Ascending aorta (tissue), 2 donors: Measurements from ENCODE around the gene SPACA9. TPM values are rescaled to one million over a fixed set of nuclear protein-coding genes. Genes with fewer than 3 reads are reported as not detected.

Experiments
- DNase-seq, 2 donors: peaks; one replicate each; pipeline ENCODE4 v3.0.0-alpha.2; 2019; ENCODE audit warnings: low spot score in 2 of 2
- H3K27ac ChIP-seq, 2 donors: fragments of 200-600 bp; sonication (generic); one replicate each; pipeline ENCODE4 v1.5.1; 2016 to 2017; ENCODE audit warnings: mild to moderate bottlenecking in 1 of 2
- H3K27me3 ChIP-seq: fragments of 200-600 bp; sonication (generic); one replicate; pipeline ENCODE4 v1.5.1; 2017
- H3K36me3 ChIP-seq, 2 donors: fragments of 200-600 bp; sonication (generic); one replicate each; pipeline ENCODE4 v1.5.1; 2016
- H3K4me1 ChIP-seq, 2 donors: fragments of 200-600 bp; sonication (generic); one replicate each; pipeline ENCODE4 v1.5.1; 2016 to 2017; ENCODE audit warnings: mild to moderate bottlenecking in 1 of 2
- H3K4me3 ChIP-seq, 2 donors: fragments of 200-600 bp; sonication (generic); one replicate each; pipeline ENCODE4 v1.5.1; 2016 to 2017; ENCODE audit warnings: mild to moderate bottlenecking in 1 of 2
- H3K9me3 ChIP-seq, 2 donors: fragments of 200-600 bp; sonication (generic); one replicate each; pipeline ENCODE4 v1.5.1; 2016
- intact Hi-C: fragments of 100-400 bp; cut with DNase I; formaldehyde crosslinking; loops from one replicate; pipeline ENCODE4 v1.15.1; 2023
- total RNA-seq: library from RNA; depleted of rRNA; stranded (reverse); fragments of >200 nt; gene quantifications from one replicate; pipeline ENCODE4 v1.1.0, GENCODE V29; 2016
- TF ChIP-seq, protein P1 (sequence below), 3 experiments: fragments of 200-600 bp in 2 of 3; fragments of 450-650 bp in 1 of 3; sonication (generic) in 2 of 3; IDR thresholded peaks; one replicate each; pipeline ENCODE4 v1.5.1; 2016 to 2019; ENCODE audit warnings: antibody characterized with exemption in 3 of 3, mild to moderate bottlenecking in 1 of 3, moderate library complexity in 1 of 3

SPACA9 gene
- total RNA-seq, 1 donor from 2014 or later = 5.9 TPM

DNA sequence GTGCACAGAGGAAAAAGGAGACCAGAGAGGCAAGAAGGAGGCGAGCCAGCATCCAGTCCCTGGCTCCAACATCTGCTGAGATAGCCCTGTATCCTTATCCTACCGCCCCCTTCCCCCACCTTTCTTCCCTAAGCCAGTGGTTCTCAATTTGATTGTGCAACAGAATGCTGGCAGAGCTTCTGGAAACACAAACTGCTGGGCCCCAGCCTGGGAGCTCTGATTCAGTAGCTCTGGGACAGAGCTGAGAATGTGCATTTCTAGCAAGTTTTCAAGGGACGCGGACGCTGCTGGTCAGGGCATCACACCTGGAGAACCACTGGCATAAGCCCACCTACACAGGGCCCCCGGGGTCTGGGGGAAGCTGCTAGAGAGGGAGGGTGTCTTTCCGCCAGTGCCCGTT is 21.7 kb upstream of the SPACA9 start:
- H3K9me3 ChIP-seq = no peaks in the 10 kb centered on the region
- no peaks in the 10 kb centered on the region for H3K36me3 ChIP-seq
- H3K27me3 ChIP-seq = no peaks in the 10 kb centered on the region
- no peak for DNase-seq
- no peaks in the 10 kb centered on the region for H3K4me1 ChIP-seq
- no peak overlapping the region for H3K4me3 ChIP-seq
- intact Hi-C loops = no loop called here
- TF ChIP-seq, protein P1, sequence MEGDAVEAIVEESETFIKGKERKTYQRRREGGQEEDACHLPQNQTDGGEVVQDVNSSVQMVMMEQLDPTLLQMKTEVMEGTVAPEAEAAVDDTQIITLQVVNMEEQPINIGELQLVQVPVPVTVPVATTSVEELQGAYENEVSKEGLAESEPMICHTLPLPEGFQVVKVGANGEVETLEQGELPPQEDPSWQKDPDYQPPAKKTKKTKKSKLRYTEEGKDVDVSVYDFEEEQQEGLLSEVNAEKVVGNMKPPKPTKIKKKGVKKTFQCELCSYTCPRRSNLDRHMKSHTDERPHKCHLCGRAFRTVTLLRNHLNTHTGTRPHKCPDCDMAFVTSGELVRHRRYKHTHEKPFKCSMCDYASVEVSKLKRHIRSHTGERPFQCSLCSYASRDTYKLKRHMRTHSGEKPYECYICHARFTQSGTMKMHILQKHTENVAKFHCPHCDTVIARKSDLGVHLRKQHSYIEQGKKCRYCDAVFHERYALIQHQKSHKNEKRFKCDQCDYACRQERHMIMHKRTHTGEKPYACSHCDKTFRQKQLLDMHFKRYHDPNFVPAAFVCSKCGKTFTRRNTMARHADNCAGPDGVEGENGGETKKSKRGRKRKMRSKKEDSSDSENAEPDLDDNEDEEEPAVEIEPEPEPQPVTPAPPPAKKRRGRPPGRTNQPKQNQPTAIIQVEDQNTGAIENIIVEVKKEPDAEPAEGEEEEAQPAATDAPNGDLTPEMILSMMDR (IDR thresholded peaks at IDR 0.05) = no peak
- no peak overlapping the region for H3K27ac ChIP-seq

DNA sequence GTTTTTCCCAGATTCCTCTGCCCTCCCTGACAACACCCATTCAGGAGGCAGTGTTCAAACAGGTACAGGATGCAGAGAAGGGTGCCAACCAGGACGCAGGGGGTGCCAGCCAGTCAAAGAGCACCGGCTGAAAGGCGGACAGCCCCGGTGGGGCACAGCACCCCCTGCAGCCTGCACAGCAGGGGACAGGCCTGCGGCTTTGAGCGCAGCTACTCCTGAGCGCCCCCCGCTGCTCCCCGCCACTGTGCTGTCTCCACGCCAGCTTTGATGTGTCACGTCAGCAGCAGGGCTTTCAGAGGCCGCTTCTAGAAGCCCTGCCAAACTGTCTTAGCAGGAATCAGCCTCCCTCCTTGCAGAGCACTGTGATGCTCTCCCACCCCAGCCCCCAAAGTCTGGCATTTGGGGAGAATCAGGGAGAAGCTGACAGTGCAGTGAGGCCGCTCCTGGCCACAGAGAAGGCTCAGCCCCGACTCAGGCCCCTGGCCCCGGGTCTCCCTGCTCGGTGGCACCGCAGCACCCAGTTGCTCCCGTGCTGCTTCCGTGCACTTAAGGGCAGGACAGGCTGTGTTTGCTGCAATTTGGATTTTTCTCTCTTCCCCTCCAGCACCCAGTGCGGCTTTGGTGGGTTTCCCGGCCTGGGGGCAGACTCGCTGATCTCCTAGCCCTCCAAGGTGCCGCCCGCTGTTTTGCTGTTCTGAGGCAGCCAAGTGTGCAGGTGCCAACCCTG is 20.9 kb upstream of the SPACA9 start:
- no peaks in the 10 kb centered on the region for H3K36me3 ChIP-seq
- no peak overlapping the region for H3K4me3 ChIP-seq
- no peaks in the 10 kb centered on the region for H3K9me3 ChIP-seq
- no peak for DNase-seq
- H3K27me3 ChIP-seq = no peaks in the 10 kb centered on the region
- H3K27ac ChIP-seq = no peak overlapping the region
- intact Hi-C loops = no loop called here
- no peaks in the 10 kb centered on the region for H3K4me1 ChIP-seq
- TF ChIP-seq, protein P1 (IDR thresholded peaks at IDR 0.05) = no peak

DNA sequence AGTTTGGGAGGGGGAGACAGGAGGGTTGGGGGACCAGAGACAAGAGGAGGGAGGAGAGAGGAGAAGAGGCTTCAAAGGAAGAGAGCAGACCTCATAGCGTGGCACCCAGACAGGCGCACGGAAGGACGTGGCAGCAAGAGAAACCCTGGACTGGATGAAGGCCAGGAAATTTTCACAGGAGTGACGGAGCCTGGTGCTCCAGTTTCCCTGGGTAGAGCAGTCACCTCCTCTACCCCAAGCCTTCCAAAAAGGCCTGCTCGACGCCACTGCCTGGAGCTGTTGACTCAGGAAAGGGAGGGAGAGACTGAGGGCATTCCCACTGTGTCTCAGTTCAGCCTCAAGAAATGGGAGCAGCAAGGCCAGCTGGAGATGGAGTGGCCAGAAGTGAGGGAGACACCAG is 19.9 kb upstream of the SPACA9 start:
- no peak for DNase-seq
- Histone ChIP-seq H3K9me3 (no peaks in the 10 kb centered on the region), H3K4me3 (no peak overlapping the region), H3K4me1 (no peaks in the 10 kb centered on the region), H3K27ac (no peak overlapping the region), H3K36me3 (no peaks in the 10 kb centered on the region), H3K27me3 (no peaks in the 10 kb centered on the region)
- TF ChIP-seq, protein P1 (IDR thresholded peaks at IDR 0.05) = no peak
- intact Hi-C loops = no loop called here

DNA sequence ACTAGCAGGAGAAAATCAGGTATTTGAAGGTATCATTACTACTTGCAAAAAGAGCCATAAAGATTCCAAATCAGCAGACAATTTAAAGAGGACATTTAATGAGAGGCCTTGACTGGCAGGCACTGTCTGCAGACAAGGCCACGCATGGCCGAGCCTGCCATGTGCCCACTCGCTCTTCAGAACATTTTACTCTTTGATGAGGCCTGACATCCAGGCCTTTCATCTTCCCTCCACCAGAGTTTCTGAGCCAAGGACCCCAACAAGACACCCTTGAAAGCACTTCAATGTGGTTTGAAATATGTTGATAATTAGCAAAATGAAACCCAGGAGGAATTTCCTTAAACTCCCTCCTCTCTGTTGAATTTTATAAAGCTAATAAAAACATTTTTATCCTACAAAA is 17.0 kb upstream of the SPACA9 start:
- TF ChIP-seq, protein P1 (IDR thresholded peaks at IDR 0.05) = no peak
- no peaks in the 10 kb centered on the region for H3K36me3 ChIP-seq
- intact Hi-C loops = no loop called here

DNA sequence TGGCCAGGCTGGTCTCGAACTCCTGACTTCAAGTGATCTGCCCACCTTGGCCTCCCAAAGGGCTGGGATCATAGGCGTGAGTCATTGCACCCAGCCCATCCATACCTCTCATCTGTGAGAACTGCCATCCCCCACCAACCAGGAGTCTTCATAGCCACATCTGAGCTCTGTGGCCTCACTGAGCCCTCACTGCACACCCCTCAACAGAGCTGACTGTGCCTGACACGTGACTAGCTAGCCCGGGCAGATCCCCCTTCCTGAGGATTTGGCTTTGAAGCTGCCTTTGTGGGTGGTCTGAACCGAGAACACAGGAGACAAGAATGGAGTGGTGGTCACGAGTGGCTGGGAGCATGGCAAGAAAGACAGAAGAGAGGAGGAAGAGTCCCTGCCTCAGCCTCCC is 16.2 kb upstream of the SPACA9 start:
- TF ChIP-seq, protein P1 (IDR thresholded peaks at IDR 0.05) = no peak
- Histone ChIP-seq H3K4me3 (no peak overlapping the region), H3K27me3 (no peaks in the 10 kb centered on the region), H3K4me1 (no peaks in the 10 kb centered on the region), H3K36me3 (no peaks in the 10 kb centered on the region), H3K27ac (no peak overlapping the region), H3K9me3 (no peaks in the 10 kb centered on the region)
- DNase-seq = no peak
- intact Hi-C loops = no loop called here

More for the DNA sequence above, 17.0 kb upstream of the SPACA9 start:
- Histone ChIP-seq H3K9me3 (no peaks in the 10 kb centered on the region), H3K27ac (no peak overlapping the region), H3K4me1 (no peaks in the 10 kb centered on the region), H3K4me3 (no peak overlapping the region), H3K27me3 (no peaks in the 10 kb centered on the region)
- no peak for DNase-seq

DNA sequence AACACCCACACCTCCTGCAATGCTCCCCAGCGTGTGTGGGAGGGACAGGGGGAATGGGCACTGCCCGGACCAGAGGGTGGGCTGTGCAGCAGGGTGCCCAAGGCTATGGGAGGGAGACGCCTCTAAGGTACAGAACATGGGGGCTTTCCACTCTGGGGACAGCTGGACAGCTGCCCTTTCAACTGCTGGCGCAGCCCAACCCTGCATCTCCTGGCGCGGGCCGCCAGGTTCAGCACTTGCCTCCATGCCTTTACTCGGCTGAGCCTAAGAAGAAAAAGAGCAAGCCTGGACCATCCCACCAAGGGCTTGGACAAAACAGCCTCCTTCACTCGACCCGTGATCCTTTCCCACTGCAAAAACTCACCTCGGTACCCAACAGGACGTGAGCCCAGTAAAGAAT is 15.6 kb upstream of the SPACA9 start:
- TF ChIP-seq, protein P1 (IDR thresholded peaks at IDR 0.05) = no peak
- intact Hi-C loops = no loop called here
- DNase-seq = no peak
- no peak overlapping the region for H3K4me3 ChIP-seq
- H3K4me1 ChIP-seq = no peaks in the 10 kb centered on the region
- H3K27me3 ChIP-seq = no peaks in the 10 kb centered on the region
- no peaks in the 10 kb centered on the region for H3K36me3 ChIP-seq
- no peak overlapping the region for H3K27ac ChIP-seq
- H3K9me3 ChIP-seq = no peaks in the 10 kb centered on the region
